PFSK-1 (cell line): ENCODE measurements around the gene PHLPP1.

Experiments used
- POLR2AphosphoS5 ChIP-seq: IDR thresholded peaks from 2 replicates; pipeline ENCODE4 v1.6.1; 2012; ENCODE audit warnings: low read depth, mild to moderate bottlenecking, control low read depth, low read length, moderate library complexity
- SIN3A ChIP-seq: IDR thresholded peaks from 2 replicates; pipeline ENCODE4 v1.6.1; 2012; ENCODE audit warnings: mild to moderate bottlenecking, low read length, moderate library complexity, borderline replicate concordance; ENCODE audit not compliant: insufficient read depth
- TAF1 ChIP-seq: IDR thresholded peaks from 2 replicates; pipeline ENCODE4 v1.6.1; 2012; ENCODE audit warnings: low read length, control low read depth, borderline replicate concordance; ENCODE audit not compliant: insufficient read depth
- TF ChIP-seq, protein P1 (sequence below), 2 experiments: IDR thresholded peaks; 2 replicates each; pipeline versions ENCODE4 v1.6.1 to v1.8.0; 2011 to 2012; ENCODE audit warnings: low read depth in 2 of 2, low read length in 2 of 2, control low read depth in 1 of 2, inconsistent platforms in 1 of 2, mild to moderate bottlenecking in 1 of 2, moderate library complexity in 1 of 2; ENCODE audit not compliant: insufficient read depth in 1 of 2

GRCh38 chr18:62810682-62811081 lies 95.3 kb downstream of the PHLPP1 start:
- TF ChIP-seq POLR2AphosphoS5 (no peak), TAF1 (no peak), SIN3A (no peak)
- TF ChIP-seq, protein P1, sequence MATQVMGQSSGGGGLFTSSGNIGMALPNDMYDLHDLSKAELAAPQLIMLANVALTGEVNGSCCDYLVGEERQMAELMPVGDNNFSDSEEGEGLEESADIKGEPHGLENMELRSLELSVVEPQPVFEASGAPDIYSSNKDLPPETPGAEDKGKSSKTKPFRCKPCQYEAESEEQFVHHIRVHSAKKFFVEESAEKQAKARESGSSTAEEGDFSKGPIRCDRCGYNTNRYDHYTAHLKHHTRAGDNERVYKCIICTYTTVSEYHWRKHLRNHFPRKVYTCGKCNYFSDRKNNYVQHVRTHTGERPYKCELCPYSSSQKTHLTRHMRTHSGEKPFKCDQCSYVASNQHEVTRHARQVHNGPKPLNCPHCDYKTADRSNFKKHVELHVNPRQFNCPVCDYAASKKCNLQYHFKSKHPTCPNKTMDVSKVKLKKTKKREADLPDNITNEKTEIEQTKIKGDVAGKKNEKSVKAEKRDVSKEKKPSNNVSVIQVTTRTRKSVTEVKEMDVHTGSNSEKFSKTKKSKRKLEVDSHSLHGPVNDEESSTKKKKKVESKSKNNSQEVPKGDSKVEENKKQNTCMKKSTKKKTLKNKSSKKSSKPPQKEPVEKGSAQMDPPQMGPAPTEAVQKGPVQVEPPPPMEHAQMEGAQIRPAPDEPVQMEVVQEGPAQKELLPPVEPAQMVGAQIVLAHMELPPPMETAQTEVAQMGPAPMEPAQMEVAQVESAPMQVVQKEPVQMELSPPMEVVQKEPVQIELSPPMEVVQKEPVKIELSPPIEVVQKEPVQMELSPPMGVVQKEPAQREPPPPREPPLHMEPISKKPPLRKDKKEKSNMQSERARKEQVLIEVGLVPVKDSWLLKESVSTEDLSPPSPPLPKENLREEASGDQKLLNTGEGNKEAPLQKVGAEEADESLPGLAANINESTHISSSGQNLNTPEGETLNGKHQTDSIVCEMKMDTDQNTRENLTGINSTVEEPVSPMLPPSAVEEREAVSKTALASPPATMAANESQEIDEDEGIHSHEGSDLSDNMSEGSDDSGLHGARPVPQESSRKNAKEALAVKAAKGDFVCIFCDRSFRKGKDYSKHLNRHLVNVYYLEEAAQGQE (IDR thresholded peaks at IDR 0.05; ENCODE audit: insufficient read depth in 1 of 2, low read depth in 2 of 2, low read length in 2 of 2) = no peak
